Fibroblast of peridontal ligament (primary cell): ENCODE data around the gene SOAT2.

ENCODE experiments used
- DNase-seq: peaks from one replicate; pipeline ENCODE4 v3.0.0-alpha.2; 2010; ENCODE audit errors: extremely low read depth

SOAT2 gene

GRCh38 chr12:53064613-53065436 is 38.5 kb upstream of the SOAT2 start:
- DNase-seq: no peak

- DNase-seq: no peak
These were observed 37.8 kb upstream of the SOAT2 start for GRCh38 chr12:53065470-53065869.

- DNase-seq: peak; percentile 86
These were observed 37.0 kb upstream of the SOAT2 start for GRCh38 chr12:53065975-53066931.

GRCh38 chr12:53067074-53067992 is 36.0 kb upstream of the SOAT2 start:
- DNase-seq: no peak

- no peak for DNase-seq
These were observed 35.1 kb upstream of the SOAT2 start for GRCh38 chr12:53067993-53068770.

- no peak for DNase-seq
These were observed 34.3 kb upstream of the SOAT2 start for GRCh38 chr12:53068811-53069585.

- no peak for DNase-seq
These were observed 33.5 kb upstream of the SOAT2 start for GRCh38 chr12:53069621-53070410.

GRCh38 chr12:53070877-53071492 is 32.3 kb upstream of the SOAT2 start:
- no peak for DNase-seq

- peak; percentile 86 for DNase-seq
These were observed 31.4 kb upstream of the SOAT2 start for GRCh38 chr12:53071591-53072551.

GRCh38 chr12:53073881-53074280 is 29.4 kb upstream of the SOAT2 start:
- no peak for DNase-seq

- DNase-seq: no peak
These were observed 28.8 kb upstream of the SOAT2 start for GRCh38 chr12:53074283-53074998.

GRCh38 chr12:53074999-53075370 is 28.3 kb upstream of the SOAT2 start:
- no peak for DNase-seq

GRCh38 chr12:53076461-53076860 is 26.8 kb upstream of the SOAT2 start:
- no peak for DNase-seq

GRCh38 chr12:53077030-53077429 is 26.3 kb upstream of the SOAT2 start:
- no peak for DNase-seq

- peak; percentile 61 for DNase-seq
These were observed 24.7 kb upstream of the SOAT2 start for GRCh38 chr12:53078425-53079225.
